Sigmoid colon (tissue), 7 donors: ENCODE results near the gene MAX. TPM values are rescaled to one million over a fixed set of nuclear protein-coding genes. Genes with fewer than 3 reads are reported as not detected.

Experiments used
- DNase-seq: peaks from one replicate; pipeline ENCODE4 v3.0.0-alpha.2; 2019
- H3K27ac ChIP-seq, 4 donors: fragments of 200-600 bp; sonication (generic); one replicate each; pipeline ENCODE4 v1.5.1; 2016 to 2019; ENCODE audit warnings: mild to moderate bottlenecking in 1 of 4
- H3K27me3 ChIP-seq, 3 donors: fragments of 200-600 bp; sonication (generic); one replicate each; pipeline ENCODE4 v1.5.1; 2019; ENCODE audit warnings: mild to moderate bottlenecking in 1 of 3
- H3K36me3 ChIP-seq, 4 donors: fragments of 200-600 bp; sonication (generic); one replicate each; pipeline ENCODE4 v1.5.1; 2016 to 2019
- H3K4me1 ChIP-seq, 4 donors: fragments of 200-600 bp; sonication (generic); one replicate each; pipeline ENCODE4 v1.5.1; 2017 to 2019
- H3K4me3 ChIP-seq, 4 donors: fragments of 200-600 bp; sonication (generic); one replicate each; pipeline ENCODE4 v1.5.1; 2017 to 2019; ENCODE audit warnings: mild to moderate bottlenecking in 2 of 4, moderate library complexity in 1 of 4
- H3K9me3 ChIP-seq, 4 donors: fragments of 200-600 bp in 3 of 4; sonication (generic) in 3 of 4; one replicate each; pipeline versions ENCODE4 v1.5.1 to v1.6.1; 2013 to 2019
- CTCF ChIP-seq, 4 experiments: fragments of 450-650 bp in 3 of 4; fragments of 200-600 bp in 1 of 4; IDR thresholded peaks; one replicate each; pipeline ENCODE4 v1.5.1; 2016 to 2019; ENCODE audit warnings: antibody characterized with exemption in 4 of 4, mild to moderate bottlenecking in 3 of 4, moderate library complexity in 2 of 4
- EP300 ChIP-seq, 4 donors: sonication (generic); formaldehyde crosslinking; IDR thresholded peaks; one replicate each; pipeline ENCODE4 v1.6.1; 2017; ENCODE audit warnings: antibody characterized with exemption in 4 of 4
- POLR2A ChIP-seq, 2 donors: fragments of 450-650 bp; IDR thresholded peaks; one replicate each; pipeline ENCODE4 v1.6.1; 2016; ENCODE audit warnings: antibody characterized with exemption in 2 of 2, mild to moderate bottlenecking in 2 of 2, moderate library complexity in 2 of 2
- POLR2AphosphoS5 ChIP-seq, 4 donors: sonication (generic); formaldehyde crosslinking; IDR thresholded peaks; one replicate each; pipeline ENCODE4 v1.6.1; 2017; ENCODE audit warnings: antibody characterized with exemption in 4 of 4
- whole genome bisulfite sequencing, 2 donors: extraction: QIAGEN DNeasy Blood & Tissue Kit; methylation state at CpG; one replicate each; pipeline ENCODE4 v1.1.7; 2013; 5-methylcytosine and 5-hydroxymethylcytosine counted together
- intact Hi-C: fragments of 100-400 bp; cut with DNase I; formaldehyde crosslinking; loops from one replicate; pipeline ENCODE4 v1.15.1; 2023
- polyA plus RNA-seq, 3 donors: library from polyadenylated mRNA; stranded (reverse); fragments of 200-250 nt; gene quantifications; one replicate each; pipeline ENCODE4 v1.2.3, GENCODE V29; 2013
- total RNA-seq, 4 donors: library from RNA; depleted of rRNA; stranded (reverse); fragments of >200 nt; gene quantifications; one replicate each; pipeline ENCODE4 v1.1.0, GENCODE V29; 2016
- donor health status: healthy with polysubstance abuse.
- donor health status: Bipolar disorder and iron deficiency.
- donor health status: healthy.

MAX gene
- total and polyA plus RNA-seq, 7 donors, result 58.8 to 119 (median 67.4) TPM

DNA sequence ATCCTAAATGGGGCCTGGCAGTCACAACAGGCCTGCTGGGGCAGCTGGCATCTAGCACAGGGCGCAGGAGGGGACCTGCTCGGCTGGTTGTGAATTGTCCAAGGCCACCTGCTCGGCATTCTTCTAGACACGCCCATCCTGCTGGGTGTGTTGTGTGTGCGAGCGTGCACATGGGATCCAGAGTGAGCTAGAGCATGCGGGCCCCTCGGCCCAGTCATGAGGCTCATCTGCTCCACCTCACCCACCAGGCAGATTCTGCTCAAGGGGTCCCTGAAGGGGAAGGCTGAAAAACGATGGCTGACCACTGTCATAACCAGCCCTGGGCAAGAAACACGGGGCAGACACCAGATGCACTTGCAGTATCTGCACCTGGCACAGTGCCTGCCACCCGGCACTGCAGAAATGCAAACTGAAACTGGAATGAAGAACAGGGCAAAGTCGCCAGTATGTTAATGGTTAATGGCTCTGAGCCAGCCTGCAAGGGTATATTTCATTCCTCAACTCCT, 31.8 kb downstream of the MAX start:
- H3K9me3 ChIP-seq, result no peaks in the 10 kb centered on the region
- no peak overlapping the region for H3K27ac ChIP-seq
- H3K27me3 ChIP-seq, result no peaks in the 10 kb centered on the region
- no peak for TF ChIP-seq EP300 (IDR thresholded peaks at IDR 0.05)
- peak in 2 of 4 donors; percentile 6 to 31 for TF ChIP-seq POLR2AphosphoS5 (IDR thresholded peaks at IDR 0.05)
- DNase-seq, result no peak
- intact Hi-C loops, result no loop called here
- peaks cover 0 to 29% (median 4%) of the 10 kb centered on the region in 4 donors for H3K36me3 ChIP-seq
- WGBS, 2 donors, result 17 to 54% methylated on average over 12 of the region's 12 CpGs
- peak overlapping the region in 1 of 4 donors; percentile 8 for H3K4me3 ChIP-seq
- H3K4me1 ChIP-seq, result peaks cover 0 to 55% (median 45%) of the 10 kb centered on the region in 4 donors

GRCh38 chr14:65069874-65070413, 32.4 kb downstream of the MAX start:
- Histone ChIP-seq H3K27ac (no peak overlapping the region), H3K36me3 (peaks cover 0 to 29% (median 6%) of the 10 kb centered on the region in 4 donors), H3K4me1 (peaks cover 0 to 50% (median 45%) of the 10 kb centered on the region in 4 donors), H3K27me3 (no peaks in the 10 kb centered on the region), H3K9me3 (no peaks in the 10 kb centered on the region), H3K4me3 (no peak overlapping the region)
- WGBS, 2 donors, result 77 to 89% methylated on average over 5 of the region's 5 CpGs
- intact Hi-C loops, result no loop called here
- DNase-seq, result no peak
- TF ChIP-seq POLR2A (IDR thresholded peaks at IDR 0.05), result no peak
- TF ChIP-seq CTCF (IDR thresholded peaks at IDR 0.05), result no peak
- no peak for TF ChIP-seq POLR2AphosphoS5 (IDR thresholded peaks at IDR 0.05)
- no peak for TF ChIP-seq EP300 (IDR thresholded peaks at IDR 0.05)

GRCh38 chr14:65065719-65066118, 36.6 kb downstream of the MAX start:
- H3K4me3 ChIP-seq, result no peak overlapping the region
- no peaks in the 10 kb centered on the region for H3K27me3 ChIP-seq
- H3K27ac ChIP-seq, result no peak overlapping the region
- peaks cover 8 to 61% (median 19%) of the 10 kb centered on the region in 4 donors for H3K36me3 ChIP-seq
- H3K4me1 ChIP-seq, result peaks cover 0 to 8% (median 6%) of the 10 kb centered on the region in 4 donors
- WGBS, 2 donors, result 92 to 93% methylated on average over 7 of the region's 7 CpGs
- intact Hi-C loops, result no loop called here
- TF ChIP-seq POLR2AphosphoS5 (IDR thresholded peaks at IDR 0.05), result no peak
- no peak for TF ChIP-seq POLR2A (IDR thresholded peaks at IDR 0.05)
- TF ChIP-seq CTCF (IDR thresholded peaks at IDR 0.05), result no peak
- TF ChIP-seq EP300 (IDR thresholded peaks at IDR 0.05), result no peak
- no peak for DNase-seq
- no peaks in the 10 kb centered on the region for H3K9me3 ChIP-seq

DNA sequence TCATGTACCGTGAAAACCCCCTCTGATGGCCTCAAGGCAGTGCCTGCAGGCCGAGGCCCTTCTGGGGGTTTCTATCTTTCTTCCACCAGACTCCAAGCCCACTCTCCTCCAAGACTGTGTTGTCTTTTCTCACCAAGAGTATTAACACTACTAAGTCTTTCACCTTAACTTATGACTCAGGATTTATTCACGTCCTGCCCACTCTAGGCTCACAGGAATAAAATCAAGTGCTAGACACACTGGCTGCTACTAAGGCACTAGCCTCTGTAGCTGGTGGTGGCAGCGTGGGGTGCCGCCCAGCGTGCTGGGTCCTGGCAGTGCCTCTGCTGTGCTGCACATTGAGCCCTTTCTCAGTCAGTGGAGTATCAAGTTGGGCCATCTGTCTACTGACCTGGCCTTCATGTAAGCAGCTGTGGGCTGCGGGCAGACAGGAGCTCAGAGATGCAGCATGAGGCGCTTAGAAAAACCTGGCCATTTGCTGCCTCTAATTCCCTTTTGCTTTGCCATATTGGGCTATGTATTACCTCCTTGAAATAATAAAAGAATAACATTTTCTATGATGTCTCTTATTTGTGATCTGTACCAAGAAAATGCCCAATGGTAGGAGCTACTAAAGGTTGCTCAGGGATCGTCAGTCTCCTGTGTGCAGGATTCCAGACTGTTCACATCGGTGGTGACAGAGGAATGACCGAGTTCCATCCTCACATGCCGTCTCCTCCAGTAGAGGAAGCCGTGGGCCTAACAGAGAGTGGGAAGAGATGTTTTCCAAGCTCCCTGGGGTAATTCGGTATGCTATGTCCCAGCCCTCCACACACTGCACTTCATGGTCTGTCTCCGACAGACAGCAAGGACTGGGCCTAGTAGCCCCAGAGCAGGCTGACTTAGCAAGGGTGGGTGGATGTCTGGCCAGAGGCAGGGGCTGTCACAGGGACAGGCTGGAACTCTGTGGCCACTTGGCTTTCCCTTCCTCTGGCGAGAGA, 39.9 kb downstream of the MAX start:
- WGBS, 2 donors, result 93 to 97% methylated on average over 16 of the region's 16 CpGs
- TF ChIP-seq POLR2AphosphoS5 (IDR thresholded peaks at IDR 0.05), result no peak
- no peak for TF ChIP-seq CTCF (IDR thresholded peaks at IDR 0.05)
- no peak for TF ChIP-seq EP300 (IDR thresholded peaks at IDR 0.05)
- TF ChIP-seq POLR2A (IDR thresholded peaks at IDR 0.05), result no peak
- no peak for DNase-seq
- Histone ChIP-seq H3K27ac (no peak overlapping the region), H3K27me3 (no peaks in the 10 kb centered on the region), H3K9me3 (no peaks in the 10 kb centered on the region), H3K4me3 (no peak overlapping the region), H3K4me1 (no peaks in the 10 kb centered on the region), H3K36me3 (peaks cover 8 to 57% (median 19%) of the 10 kb centered on the region in 4 donors)
- intact Hi-C loops, result no loop called here

DNA sequence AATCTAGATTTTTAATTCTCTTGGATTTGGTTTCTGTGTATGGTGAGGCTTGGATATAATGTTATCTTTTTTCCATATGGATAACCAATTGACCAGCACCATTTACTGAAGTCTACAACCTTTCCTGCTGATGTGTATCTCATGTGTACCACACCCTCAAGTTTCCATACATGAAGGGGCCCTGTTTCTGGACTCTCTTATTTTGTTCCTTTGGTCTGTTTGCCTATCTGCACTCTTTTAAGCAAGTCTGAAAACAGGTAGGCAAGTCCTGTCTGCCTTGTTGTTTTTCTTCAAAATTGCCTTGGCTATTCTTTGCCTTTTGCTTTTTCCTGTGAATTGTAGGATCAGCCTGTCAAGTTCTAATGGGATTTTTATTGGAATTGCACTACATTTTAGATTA, 44.6 kb downstream of the MAX start:
- H3K27ac ChIP-seq, result no peak overlapping the region
- H3K36me3 ChIP-seq, result peaks cover 2 to 36% (median 18%) of the 10 kb centered on the region in 4 donors
- DNase-seq, result no peak
- no peaks in the 10 kb centered on the region for H3K9me3 ChIP-seq
- H3K4me3 ChIP-seq, result no peak overlapping the region
- no peaks in the 10 kb centered on the region for H3K4me1 ChIP-seq
- intact Hi-C loops, result no loop called here
- no peaks in the 10 kb centered on the region for H3K27me3 ChIP-seq
- TF ChIP-seq POLR2A (IDR thresholded peaks at IDR 0.05) (no peak), CTCF (IDR thresholded peaks at IDR 0.05) (no peak), EP300 (IDR thresholded peaks at IDR 0.05) (no peak)
